GM10266 (cell line): ENCODE data around the gene LHX6.
A peak's percentile ranks its signal among the peaks of the same experiment; 100 is the strongest.

Experiments
- DNase-seq: peaks from one replicate; pipeline ENCODE4 v3.0.0; 2012; ENCODE audit errors: extremely low spot score
- CTCF ChIP-seq: IDR thresholded peaks from 2 replicates; pipeline ENCODE4 v1.5.1; 2012; ENCODE audit warnings: mild to moderate bottlenecking, low read depth; ENCODE audit not compliant: control insufficient read depth, insufficient read depth; ENCODE audit errors: missing control alignments

Gene LHX6

GRCh38 chr9:122264360-122265148, 35.8 kb upstream of the LHX6 start, which contains the start of the genes MRRF and RBM18:
Gene MRRF, plus strand, starts transcription at chr9:122264882. Its CDS starts 6,010 bp downstream, at chr9:122270892.
Gene RBM18, minus strand, starts transcription at chr9:122264840. Its CDS starts 3,348 bp downstream, at chr9:122261492.
- peak; percentile 82 for DNase-seq
- TF ChIP-seq CTCF, result no peak

GRCh38 chr9:122263699-122264349, 35.1 kb upstream of the LHX6 start:
- no peak for TF ChIP-seq CTCF
- DNase-seq, result peak; percentile 6

GRCh38 chr9:122262073-122262472, 33.3 kb upstream of the LHX6 start:
- no peak for DNase-seq
- TF ChIP-seq CTCF, result no peak

- DNase-seq, result no peak
- TF ChIP-seq CTCF, result no peak
These were observed 32.7 kb upstream of the LHX6 start for GRCh38 chr9:122261469-122261881.

GRCh38 chr9:122258886-122259415, 30.2 kb upstream of the LHX6 start:
- TF ChIP-seq CTCF, result no peak
- DNase-seq, result no peak

GRCh38 chr9:122256206-122256605, 27.4 kb upstream of the LHX6 start:
- no peak for DNase-seq
- no peak for TF ChIP-seq CTCF
